SU-DHL-6 (cell line): ENCODE results near the gene MPZL1.

Experiments used
- H2AFZ ChIP-seq: fragments of 200-600 bp; sonication (generic); 2 replicates; pipeline ENCODE4 v1.6.1; 2014; ENCODE audit warnings: low read depth, mild to moderate bottlenecking, moderate library complexity, mixed read lengths, antibody characterized with exemption, low read length; ENCODE audit not compliant: severe bottlenecking
- H3F3A ChIP-seq: fragments of 200-600 bp; shearing (Covaris generic); 2 replicates; pipeline ENCODE4 v1.6.0; 2016; ENCODE audit warnings: antibody characterized with exemption, mild to moderate bottlenecking; ENCODE audit not compliant: insufficient read depth
- H3K27ac ChIP-seq: fragments of 200-600 bp; sonication (generic); 2 replicates; pipeline ENCODE4 v1.5.1; 2016; ENCODE audit warnings: low read depth, mild to moderate bottlenecking, low read length, moderate library complexity, mixed read lengths
- H3K27me3 ChIP-seq: fragments of 200-600 bp; sonication (generic), shearing (Covaris generic); 2 replicates; pipeline ENCODE4 v1.6.0; 2014; ENCODE audit warnings: mild to moderate bottlenecking, low read length
- H3K36me3 ChIP-seq: fragments of 200-600 bp; sonication (generic); 2 replicates; pipeline ENCODE4 v1.6.1; 2014; ENCODE audit warnings: mild to moderate bottlenecking, low read length, mixed read lengths
- H3K4me2 ChIP-seq: fragments of 300-600, 200-600 bp; shearing (Covaris generic), sonication (generic); 2 replicates; pipeline ENCODE4 v1.6.0; 2014; ENCODE audit warnings: low read length, low read depth, mild to moderate bottlenecking; ENCODE audit not compliant: poor library complexity, severe bottlenecking
- H3K4me3 ChIP-seq: fragments of 200-600 bp; sonication (generic); 2 replicates; pipeline ENCODE4 v1.5.1; 2014; ENCODE audit warnings: antibody characterized with exemption, low read length, mild to moderate bottlenecking, mixed read lengths; ENCODE audit not compliant: insufficient read depth, poor library complexity, severe bottlenecking
- H3K79me2 ChIP-seq: fragments of 200-600 bp; sonication (generic); 2 replicates; pipeline ENCODE4 v1.6.1; 2014; ENCODE audit warnings: mild to moderate bottlenecking, low read length, moderate library complexity; ENCODE audit not compliant: insufficient read depth
- H3K9ac ChIP-seq: fragments of 200-600 bp; sonication (generic); 2 replicates; pipeline ENCODE4 v1.7.0; 2014; ENCODE audit warnings: mild to moderate bottlenecking, low read length
- H3K9me2 ChIP-seq: fragments of 200-600 bp; sonication (generic); replicated peaks from 2 replicates; pipeline ENCODE4 v1.6.1; 2014; ENCODE audit warnings: low read length; ENCODE audit not compliant: insufficient read depth
- H3K9me3 ChIP-seq: fragments of 200-600 bp; sonication (generic); 2 replicates; pipeline ENCODE4 v1.6.1; 2014; ENCODE audit warnings: low read length, mixed read lengths; ENCODE audit not compliant: insufficient read depth
- H4K20me1 ChIP-seq: fragments of 200-600 bp; sonication (generic); 2 replicates; pipeline ENCODE4 v1.6.1; 2014; ENCODE audit warnings: low read depth, mild to moderate bottlenecking, antibody characterized with exemption, low read length, moderate library complexity, mixed read lengths
- EZH2phosphoT487 ChIP-seq: fragments of 200-600 bp; sonication (generic), shearing (Covaris generic); conservative IDR thresholded peaks from 2 replicates; pipeline ENCODE4 v1.6.1; 2018; ENCODE audit warnings: mild to moderate bottlenecking, antibody characterized with exemption, low read length, moderate library complexity, mixed read lengths
- TF ChIP-seq, protein P1 (sequence below): fragments of 200-600 bp; sonication (generic); IDR thresholded peaks from one replicate; pipeline ENCODE4 v1.5.1; 2017; ENCODE audit warnings: antibody characterized with exemption, mild to moderate bottlenecking, low read length, moderate library complexity; ENCODE audit not compliant: insufficient read depth, poor library complexity, severe bottlenecking

The MPZL1 gene

DNA sequence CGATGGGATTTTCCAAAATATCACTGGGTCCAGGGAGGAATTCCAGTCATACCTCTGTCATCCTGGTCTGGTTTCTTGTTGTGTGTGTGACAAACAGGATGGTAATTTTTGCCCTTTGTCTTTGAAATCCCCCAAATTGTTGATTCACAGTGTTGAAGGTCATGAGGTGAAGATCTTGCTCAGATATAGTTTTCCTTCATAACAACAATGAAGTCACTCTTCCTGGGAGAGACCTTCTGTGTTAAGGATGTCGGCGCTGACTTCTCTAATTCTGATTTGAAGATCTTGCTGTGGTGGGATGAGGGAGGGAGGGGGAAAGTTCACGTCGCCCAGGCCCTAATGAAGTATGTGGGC, 32.2 kb upstream of the MPZL1 start:
- H3K4me2 ChIP-seq, result no peak overlapping the region

DNA sequence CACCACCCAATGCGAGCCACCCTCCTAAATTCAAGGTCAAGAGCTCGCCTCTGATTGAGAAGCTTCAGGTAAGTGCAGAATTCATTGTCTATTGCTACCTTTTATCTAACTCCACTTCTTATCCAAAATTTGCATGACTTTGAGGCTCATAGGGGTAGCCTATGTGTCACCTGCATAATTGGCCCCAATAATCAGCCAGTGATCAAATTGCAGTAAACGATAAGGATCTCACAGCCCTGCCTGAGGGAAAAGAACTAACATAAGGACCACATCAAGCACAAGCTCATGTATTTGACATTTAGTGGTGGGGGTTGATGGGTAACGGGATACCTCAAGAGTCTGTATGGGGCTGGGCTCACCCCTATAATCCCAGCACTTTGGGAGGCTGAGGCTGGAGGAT, 31.7 kb upstream of the MPZL1 start:
- Histone ChIP-seq H3K9me2 (no peaks in the 10 kb centered on the region), H3K9ac (no peak overlapping the region), H3K4me3 (no peak overlapping the region), H3K27ac (no peak overlapping the region), H3K27me3 (no peaks in the 10 kb centered on the region), H4K20me1 (no peaks in the 10 kb centered on the region), H3F3A (no peaks in the 10 kb centered on the region), H2AFZ (no peak overlapping the region), H3K9me3 (no peaks in the 10 kb centered on the region), H3K4me2 (no peak overlapping the region), H3K36me3 (no peaks in the 10 kb centered on the region), H3K79me2 (no peaks in the 10 kb centered on the region)
- TF ChIP-seq, protein P1, sequence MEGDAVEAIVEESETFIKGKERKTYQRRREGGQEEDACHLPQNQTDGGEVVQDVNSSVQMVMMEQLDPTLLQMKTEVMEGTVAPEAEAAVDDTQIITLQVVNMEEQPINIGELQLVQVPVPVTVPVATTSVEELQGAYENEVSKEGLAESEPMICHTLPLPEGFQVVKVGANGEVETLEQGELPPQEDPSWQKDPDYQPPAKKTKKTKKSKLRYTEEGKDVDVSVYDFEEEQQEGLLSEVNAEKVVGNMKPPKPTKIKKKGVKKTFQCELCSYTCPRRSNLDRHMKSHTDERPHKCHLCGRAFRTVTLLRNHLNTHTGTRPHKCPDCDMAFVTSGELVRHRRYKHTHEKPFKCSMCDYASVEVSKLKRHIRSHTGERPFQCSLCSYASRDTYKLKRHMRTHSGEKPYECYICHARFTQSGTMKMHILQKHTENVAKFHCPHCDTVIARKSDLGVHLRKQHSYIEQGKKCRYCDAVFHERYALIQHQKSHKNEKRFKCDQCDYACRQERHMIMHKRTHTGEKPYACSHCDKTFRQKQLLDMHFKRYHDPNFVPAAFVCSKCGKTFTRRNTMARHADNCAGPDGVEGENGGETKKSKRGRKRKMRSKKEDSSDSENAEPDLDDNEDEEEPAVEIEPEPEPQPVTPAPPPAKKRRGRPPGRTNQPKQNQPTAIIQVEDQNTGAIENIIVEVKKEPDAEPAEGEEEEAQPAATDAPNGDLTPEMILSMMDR, result no peak
- no peak for TF ChIP-seq EZH2phosphoT487

More for the DNA sequence above, 32.2 kb upstream of the MPZL1 start:
- no peaks in the 10 kb centered on the region for H3F3A ChIP-seq
- H3K27me3 ChIP-seq, result no peaks in the 10 kb centered on the region
- no peak overlapping the region for H3K4me3 ChIP-seq
- no peaks in the 10 kb centered on the region for H4K20me1 ChIP-seq
- H3K36me3 ChIP-seq, result no peaks in the 10 kb centered on the region
- TF ChIP-seq, protein P1, result no peak
- H3K9me3 ChIP-seq, result no peaks in the 10 kb centered on the region
- no peak overlapping the region for H3K9ac ChIP-seq
- no peak overlapping the region for H3K27ac ChIP-seq
- no peaks in the 10 kb centered on the region for H3K9me2 ChIP-seq
- H3K79me2 ChIP-seq, result no peaks in the 10 kb centered on the region
- no peak overlapping the region for H2AFZ ChIP-seq

DNA sequence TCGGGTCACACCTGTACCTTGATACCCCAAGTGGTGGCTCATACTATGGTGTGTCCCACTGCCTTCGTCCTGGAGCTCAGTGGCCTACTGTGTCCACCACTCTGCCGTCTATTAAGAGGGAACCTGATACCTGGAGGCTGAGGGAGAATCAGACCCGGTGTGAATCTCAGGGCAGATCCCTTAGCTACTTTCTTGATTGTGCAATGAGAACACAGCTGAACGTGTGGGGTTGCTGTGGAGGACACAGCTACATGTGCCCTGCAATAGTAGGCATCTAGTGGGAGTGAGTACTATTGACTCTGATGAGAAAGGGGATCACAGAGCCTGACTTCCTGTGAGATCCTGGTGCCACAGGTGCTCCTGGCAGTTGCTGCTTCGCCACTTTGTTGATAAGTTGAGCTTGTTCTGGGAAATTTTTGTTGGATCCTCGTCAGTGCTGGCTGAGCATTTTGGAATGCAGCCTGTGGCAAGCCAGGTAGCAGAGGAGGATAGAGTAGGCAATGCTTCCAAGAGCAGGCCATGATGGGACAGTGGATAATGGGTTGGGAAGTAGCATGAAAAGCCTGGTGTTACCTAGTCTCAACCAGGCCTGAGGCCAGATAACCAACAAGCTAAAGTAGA, 28.2 kb upstream of the MPZL1 start:
- Histone ChIP-seq H3K79me2 (no peaks in the 10 kb centered on the region), H3K9me2 (no peaks in the 10 kb centered on the region), H3K4me2 (no peak overlapping the region), H3K9me3 (no peaks in the 10 kb centered on the region), H3K4me3 (no peak overlapping the region), H4K20me1 (no peaks in the 10 kb centered on the region), H3K27ac (no peak overlapping the region), H3K27me3 (no peaks in the 10 kb centered on the region), H3F3A (no peaks in the 10 kb centered on the region), H3K9ac (no peak overlapping the region), H2AFZ (no peak overlapping the region), H3K36me3 (no peaks in the 10 kb centered on the region; the same call in 1 of the 2 replicates)
- TF ChIP-seq, protein P1, result no peak
- no peak for TF ChIP-seq EZH2phosphoT487
